Measurements from ENCODE around the gene CCNQ.
"Not testable (repeated sequence)": the region's sequence is repeated elsewhere in the genome, so short reads cannot be mapped to it uniquely, and the experiment has no call there.

The CCNQ gene

DNA sequence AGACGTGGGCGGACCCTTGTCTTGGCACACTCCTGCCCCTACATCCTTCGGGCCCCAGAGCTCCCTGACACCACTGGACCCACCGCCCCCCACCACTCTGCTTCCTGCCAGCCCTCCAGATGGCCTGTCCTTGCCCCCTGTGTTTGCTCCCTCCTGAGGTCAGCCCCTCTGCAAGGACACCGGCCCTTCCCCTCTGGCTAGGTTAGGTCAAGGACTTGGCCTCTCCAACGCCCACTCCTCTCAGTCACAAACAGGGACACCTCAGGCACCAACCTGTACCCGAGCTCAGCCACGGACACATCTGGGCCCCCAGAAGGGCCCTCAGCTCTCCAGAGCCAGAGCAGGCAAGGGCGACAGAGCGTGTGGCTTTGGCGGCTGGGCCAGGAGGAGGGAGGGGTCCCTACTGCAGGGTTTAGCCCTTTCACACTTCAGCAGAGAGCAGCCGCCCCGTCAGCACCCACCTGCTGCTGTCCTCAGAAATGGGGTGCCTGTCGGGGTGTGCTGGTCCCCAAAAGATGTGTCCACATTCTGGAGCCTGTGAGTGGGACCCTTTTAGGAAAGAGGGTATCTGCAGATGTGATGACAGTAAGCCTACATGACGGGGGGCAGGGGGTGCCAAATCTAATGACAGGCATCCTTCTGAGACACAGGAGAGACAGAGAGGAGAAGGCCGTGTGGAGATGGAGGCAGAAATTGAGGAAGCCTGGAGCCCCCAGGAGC, 24.5 kb upstream of the CCNQ start:
- DNase-seq (ENCODE audit: low read depth): no peak

DNA sequence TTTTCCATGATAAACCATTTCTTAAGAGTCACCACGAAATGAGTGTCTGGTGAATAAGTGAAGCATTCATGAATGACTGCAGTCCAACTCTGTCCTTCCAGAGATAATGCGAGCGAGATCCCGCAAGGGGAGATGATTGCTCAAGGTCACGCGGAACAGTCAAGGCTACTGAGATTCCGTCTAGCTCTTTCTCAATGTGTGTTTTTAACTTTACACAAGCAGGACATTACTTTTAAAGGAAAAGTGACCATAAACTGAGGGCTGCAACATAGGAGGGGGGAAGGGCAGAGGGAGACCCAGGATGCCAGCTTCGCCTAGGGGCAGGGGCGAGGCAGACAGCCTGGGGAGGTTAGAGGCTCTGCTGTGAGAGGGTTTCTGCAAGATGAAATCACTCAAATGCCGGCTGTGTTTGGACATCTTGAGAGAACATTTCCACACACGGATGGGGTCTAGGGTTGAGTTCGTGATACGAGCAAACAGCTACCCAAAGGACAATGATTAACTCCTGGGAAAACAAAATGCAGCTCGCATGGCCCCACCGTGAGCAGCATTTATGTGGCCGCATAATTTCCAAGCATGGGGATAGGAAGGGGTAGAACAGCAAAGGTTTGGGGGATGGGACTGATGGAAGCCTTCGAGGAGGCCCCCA, 23.8 kb upstream of the CCNQ start:
- no peak for DNase-seq (ENCODE audit: low read depth)

- DNase-seq (ENCODE audit: low read depth): no peak
Observed at GRCh38 chrX:153621949-153622598, 23.1 kb upstream of the CCNQ start.

DNA sequence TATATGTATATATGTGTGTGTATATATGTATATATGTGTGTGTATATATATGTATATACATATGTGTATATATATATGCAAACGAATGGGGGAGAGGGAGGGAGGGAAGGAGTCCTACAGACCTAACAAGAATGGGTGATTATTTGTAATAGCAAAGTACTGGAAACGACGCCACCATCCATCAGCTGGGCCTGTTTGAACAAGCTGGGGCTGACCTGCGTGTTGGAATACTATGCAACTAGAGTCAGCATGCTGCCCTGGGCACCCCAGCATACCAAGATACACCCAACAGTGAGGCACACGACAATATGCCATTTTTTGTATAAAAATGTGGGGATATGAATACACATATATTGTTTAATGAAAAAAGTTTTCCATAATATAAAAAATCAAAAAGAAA, 21.6 kb upstream of the CCNQ start:
- no peak for DNase-seq (ENCODE audit: low read depth)

DNA sequence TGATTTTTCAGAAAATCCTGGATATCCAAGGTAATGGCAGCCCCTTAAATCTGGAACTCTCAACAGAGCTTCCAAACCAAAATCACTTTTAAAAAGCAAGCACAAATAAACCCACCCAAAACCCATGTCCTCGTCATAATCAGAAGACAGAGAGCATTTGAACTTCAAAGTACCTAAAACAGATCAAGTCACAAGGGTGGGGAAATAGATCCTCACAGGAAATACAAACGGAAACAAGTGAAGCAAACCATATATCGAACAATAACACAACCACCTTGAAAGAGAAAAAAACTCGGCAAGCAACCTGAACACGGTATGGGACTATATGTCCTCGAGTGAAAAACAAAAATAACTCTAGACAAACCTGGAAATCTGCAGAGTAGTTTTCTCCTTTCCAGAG, 15.9 kb upstream of the CCNQ start:
- DNase-seq (ENCODE audit: low read depth): no peak

DNA sequence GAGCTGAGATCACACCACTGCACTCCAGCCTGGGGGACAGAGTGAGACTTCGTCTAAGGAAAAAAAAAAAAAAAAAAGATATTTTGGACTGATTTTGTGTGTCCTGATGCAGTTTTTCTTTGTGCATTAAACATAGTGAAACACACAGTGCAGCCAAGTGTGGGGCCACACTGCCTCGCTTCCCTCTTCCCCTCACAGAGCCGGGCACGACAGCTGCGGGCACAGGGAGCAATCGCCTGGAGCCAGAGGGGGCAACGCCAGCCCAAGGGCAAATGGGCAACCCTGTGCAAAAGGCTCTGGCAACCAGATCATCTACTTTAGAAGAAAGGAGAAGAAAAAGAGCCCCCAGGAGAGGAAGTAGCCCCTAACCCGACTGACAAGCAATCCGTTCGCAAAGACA, 13.5 kb upstream of the CCNQ start:
- DNase-seq (ENCODE audit: low read depth): no peak

DNA sequence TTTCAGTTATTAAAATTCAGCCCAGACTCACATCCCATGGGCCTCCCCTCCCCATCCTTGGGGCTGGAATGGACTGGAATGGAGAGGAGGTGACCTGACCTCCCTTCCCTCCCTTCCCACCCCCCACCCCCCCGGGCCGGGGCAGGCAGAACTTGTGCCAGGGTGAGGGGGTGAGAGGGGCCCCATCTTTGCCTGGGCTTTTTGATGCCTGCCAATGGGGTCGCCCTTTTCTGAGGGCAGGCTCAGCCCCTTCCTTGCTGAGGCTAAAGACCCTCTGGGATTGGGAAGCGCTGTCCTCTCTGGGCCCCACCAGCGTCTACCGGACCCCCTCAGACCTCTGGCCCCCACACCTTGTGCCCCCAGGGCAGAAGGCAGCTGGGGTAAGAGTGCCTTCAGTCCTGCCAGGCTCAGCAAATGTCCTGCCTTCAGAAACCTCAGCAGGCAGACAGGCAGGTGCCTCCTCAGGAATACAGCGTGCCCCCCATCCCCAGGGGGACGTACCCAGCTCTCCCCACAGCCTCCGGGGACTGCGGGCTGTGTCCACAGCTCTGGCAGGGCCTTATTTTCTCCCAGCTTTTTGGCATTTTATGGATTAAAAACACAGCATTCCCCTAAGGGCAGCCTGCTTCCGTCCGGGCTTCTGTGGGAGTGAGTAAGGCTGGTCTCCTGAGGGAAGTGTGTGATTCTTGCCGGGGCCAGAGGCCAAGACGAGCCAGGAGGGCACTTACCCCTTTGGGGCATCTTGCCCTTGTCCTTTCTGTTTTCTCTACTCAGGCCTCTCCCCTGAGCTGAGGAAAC, 12.6 kb upstream of the CCNQ start:
- DNase-seq (ENCODE audit: low read depth): no peak

GRCh38 chrX:153610836-153611213, 11.9 kb upstream of the CCNQ start:
- DNase-seq (ENCODE audit: low read depth): no peak

- peak; percentile 70 for DNase-seq (ENCODE audit: low read depth)
Observed at GRCh38 chrX:153609917-153610835, 11.2 kb upstream of the CCNQ start.

- DNase-seq (ENCODE audit: low read depth): no peak
Observed at GRCh38 chrX:153608806-153609205, 9.9 kb upstream of the CCNQ start.

- DNase-seq (ENCODE audit: low read depth): no peak
Observed at GRCh38 chrX:153608376-153608775, 9.4 kb upstream of the CCNQ start.

- DNase-seq (ENCODE audit: low read depth): no peak
Observed at GRCh38 chrX:153606503-153606902, 7.6 kb upstream of the CCNQ start.

DNA sequence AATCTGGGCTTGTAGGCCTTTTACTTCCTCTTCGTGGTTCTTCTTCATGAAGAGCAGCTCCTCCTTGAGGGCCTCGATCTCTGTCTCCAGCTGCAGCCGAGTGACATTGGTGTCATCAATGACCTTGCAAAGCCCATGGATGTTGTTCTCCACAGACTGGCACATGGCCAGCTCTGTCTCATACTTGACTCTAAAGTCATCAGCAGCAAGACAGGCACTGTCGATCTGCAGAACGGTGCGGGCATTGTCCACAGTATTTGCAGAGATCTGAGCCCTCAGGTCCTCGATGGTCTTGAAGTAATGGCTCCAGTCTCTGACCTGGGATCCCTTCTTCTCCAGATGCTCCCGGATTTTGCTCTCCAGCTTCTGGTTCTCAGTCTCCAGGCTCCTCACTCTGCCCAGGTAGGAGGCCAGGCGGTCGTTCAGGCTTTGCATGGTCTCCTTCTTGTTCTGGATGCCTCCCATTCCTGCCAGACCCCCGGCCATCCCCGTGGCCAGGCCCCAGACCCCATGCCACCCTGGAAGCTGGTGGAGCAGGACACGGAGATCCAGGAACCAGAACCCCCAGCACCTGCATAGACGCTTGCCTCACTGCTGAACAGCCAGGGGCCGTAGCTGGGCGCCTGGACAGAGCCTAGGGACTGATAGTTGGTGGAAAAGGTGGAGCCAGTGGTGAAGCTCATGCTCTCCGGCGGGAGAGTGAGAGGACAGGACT, 5.9 kb upstream of the CCNQ start:
- DNase-seq (ENCODE audit: low read depth): not testable (repeated sequence)

DNA sequence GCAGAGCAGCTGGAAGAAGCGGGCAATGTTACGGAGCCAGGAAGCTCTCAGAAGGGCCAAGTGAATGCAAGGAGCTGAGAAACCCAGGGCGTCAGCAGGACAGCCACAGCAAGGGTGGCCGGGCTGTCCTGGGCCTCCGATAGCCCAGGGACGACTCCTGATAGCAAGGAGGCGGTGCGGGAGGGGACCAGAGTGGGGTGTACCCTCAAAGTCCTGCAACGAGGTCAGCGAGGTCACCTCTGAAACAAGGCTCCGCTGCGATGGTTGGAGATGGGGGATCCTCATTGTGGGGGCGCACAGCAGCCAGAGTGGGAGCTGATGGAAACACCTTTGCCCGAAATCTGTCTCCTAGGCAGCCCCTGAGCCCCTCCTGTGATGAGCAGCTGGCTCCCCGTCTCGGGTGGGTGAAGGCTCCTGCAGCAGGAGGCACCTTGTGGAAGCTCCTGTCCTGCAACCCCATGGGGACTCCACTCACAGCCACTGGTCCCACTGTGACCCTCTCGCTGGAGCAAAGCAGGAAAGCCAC, 4.3 kb upstream of the CCNQ start:
- no peak for DNase-seq (ENCODE audit: low read depth)

DNA sequence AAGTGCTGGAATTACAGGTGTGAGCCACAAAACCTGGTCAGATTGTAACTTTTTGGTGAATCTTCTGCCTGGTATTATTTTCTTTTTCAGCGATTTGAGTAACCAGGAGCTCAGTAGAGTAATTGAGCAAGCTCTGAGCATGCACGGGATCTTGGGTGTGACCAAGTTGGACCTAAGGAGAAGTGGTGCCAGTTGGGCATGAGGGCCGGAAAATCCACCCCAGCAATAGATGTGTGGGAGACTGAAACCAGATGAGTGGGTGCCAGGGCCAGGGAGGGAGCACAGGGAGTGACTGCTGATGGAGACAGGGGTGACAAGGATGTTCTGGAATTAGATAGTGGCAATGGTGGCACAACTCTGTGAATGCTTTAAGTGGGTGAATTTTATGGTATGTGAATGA, 3.7 kb upstream of the CCNQ start:
- DNase-seq (ENCODE audit: low read depth): no peak

GRCh38 chrX:153601511-153602110, 2.7 kb upstream of the CCNQ start:
- no peak for DNase-seq (ENCODE audit: low read depth)

GRCh38 chrX:153600921-153601320, 2.0 kb upstream of the CCNQ start:
- DNase-seq (ENCODE audit: low read depth): no peak

DNA sequence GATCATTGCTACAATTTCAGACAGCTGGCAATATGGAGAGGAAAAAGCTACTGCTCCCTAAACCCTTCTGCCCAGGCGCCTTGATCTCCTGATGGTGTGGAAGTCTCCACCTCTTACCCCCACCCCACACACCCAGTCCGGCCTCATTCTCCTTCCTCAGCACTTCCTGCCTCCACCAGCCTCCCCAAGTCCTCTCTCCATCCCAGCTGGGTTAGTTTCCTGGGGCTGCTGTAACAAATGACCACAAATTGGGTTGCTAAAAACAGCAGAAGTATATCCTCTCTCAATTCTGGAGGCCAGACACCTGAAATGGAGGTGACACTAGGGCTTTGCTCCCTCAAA, 1.1 kb upstream of the CCNQ start:
- DNase-seq (ENCODE audit: low read depth): no peak

DNA sequence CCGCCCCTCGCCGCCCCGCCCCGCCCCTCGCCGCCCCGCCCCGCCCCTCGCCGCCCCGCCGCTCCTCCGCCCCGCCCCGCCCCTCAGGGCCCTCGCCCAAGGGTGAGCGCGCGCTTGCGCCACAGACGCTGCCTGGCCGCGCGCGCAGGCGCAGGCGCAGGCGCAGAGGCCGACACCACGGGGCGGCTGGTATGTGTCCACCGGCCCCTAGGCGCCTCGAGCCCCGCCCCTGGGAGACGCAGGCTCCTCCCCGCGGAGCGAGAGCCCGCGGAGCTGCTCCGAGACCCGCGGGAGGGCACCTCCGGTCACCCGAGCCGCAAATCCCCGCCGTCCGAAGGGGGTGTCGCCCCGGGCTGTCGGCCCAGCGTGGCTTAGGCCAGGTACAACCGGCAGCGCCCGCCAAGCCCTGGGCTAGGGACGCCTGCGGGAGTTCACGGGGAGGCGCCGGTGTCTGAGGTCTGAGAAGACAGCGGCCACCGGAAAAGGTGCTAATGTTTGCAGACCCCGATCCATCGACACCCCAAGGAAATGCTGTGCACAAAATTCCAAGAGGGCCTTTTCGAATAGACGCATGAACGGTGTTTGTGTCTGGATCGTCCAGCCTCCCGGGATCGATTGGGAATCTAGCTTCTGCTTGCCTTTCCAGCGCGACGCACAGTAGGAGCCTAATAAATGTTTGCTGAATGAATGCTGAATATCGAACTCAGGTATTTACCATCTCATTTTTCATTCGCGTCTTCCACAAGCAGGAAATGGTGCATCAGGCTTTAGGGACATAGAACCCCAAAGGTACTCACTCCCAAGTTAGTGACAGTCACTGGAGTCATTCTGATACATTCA, 473 bp upstream of the CCNQ start:
- peak; percentile 81 for DNase-seq (ENCODE audit: low read depth)
